Measurements from ENCODE around the gene STOML1. TPM values are rescaled to one million over a fixed set of nuclear protein-coding genes. Genes with fewer than 3 reads are reported as not detected.
"Not testable (repeated sequence)": the region's sequence is repeated elsewhere in the genome, so short reads cannot be mapped to it uniquely, and the experiment has no call there.

The STOML1 gene
- total and polyA plus RNA-seq, 8 donors: 5.2 to 13.2 (median 9.2) TPM

DNA sequence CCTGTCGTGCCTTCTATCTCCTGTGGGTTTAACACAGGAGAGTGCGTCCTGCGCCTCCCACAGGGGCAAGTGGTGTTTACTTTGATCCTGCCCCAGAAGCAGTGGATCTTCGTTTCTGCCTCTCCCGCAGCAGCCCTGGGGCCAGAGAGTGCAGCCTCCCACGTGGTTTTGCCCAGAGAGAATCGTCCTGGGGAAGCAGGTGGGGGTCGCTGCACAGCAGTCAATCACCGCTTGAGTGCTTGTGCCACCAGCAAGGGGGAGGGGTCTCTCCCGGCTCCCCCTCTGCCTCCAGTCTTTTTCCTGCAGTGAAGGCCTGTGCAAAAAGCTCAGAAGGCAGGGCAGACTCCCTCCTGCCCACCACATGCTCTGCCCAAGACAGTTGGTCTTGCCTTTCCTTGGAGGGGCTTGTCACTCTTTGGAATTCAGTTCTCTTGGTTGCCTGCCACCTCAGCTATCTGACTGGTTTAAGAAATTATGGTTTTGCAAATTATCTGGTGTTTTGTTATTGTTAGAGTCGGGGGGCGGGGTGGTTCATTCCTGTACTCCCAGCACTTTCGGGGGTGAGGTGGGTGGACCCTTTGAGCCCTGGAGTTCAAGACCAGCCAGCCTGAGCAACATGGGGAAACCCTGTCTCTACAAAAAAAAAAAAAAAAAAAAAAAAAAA, 26.9 kb downstream of the STOML1 start:
- Histone ChIP-seq H3K27me3 (no peaks in the 10 kb centered on the region), H3K4me3 (no peak overlapping the region), H3K9me3 (no peaks in the 10 kb centered on the region), H3K27ac (no peak overlapping the region), H3K36me3 (no peaks in the 10 kb centered on the region), H3K4me1 (no peaks in the 10 kb centered on the region)
- DNase-seq (no peak), FAIRE-seq (no peak), ATAC-seq (peak in 3 of 4 donors; percentile 14 to 22 (median 21))
- WGBS, 2 donors: 25 to 27% methylated on average over 13 of the region's 13 CpGs
- intact Hi-C loops (cut with DNase I): no loop called here
- peak in 1 of 4 donors; percentile 24 for TF ChIP-seq CTCF (IDR thresholded peaks at IDR 0.05)

DNA sequence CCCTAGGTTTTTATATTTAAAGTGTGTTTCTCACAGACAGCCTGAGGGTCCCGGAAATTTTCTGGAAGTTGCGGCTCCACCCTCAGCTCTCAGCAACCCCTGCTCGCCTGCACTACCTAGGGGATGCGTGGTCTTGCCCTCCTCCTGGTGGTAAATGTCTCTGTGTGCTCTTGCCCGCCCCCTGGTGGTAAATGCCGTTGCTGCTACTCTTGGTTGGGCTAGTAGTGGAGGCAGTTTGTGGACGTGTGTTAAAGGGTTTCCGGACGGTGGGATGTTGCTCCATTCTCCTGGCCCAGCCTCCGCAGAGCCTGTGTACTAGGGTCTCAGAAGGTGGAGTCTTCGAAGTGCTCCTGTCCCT, 27.4 kb downstream of the STOML1 start:
- Histone ChIP-seq H3K36me3 (no peaks in the 10 kb centered on the region), H3K9me3 (no peaks in the 10 kb centered on the region), H3K4me1 (no peaks in the 10 kb centered on the region), H3K4me3 (no peak overlapping the region), H3K27ac (no peak overlapping the region), H3K27me3 (no peaks in the 10 kb centered on the region)
- ATAC-seq (peak; percentile 93 to 98 (median 96)), FAIRE-seq (no peak), DNase-seq (peak; percentile 61 to 94 (median 80))
- TF ChIP-seq CTCF (IDR thresholded peaks at IDR 0.05): peak; percentile 82 to 92 (median 88)
- intact Hi-C loops (cut with DNase I): no loop called here
- 3 to 6% methylated on average over 11 of the region's 11 CpGs for WGBS, 2 donors

DNA sequence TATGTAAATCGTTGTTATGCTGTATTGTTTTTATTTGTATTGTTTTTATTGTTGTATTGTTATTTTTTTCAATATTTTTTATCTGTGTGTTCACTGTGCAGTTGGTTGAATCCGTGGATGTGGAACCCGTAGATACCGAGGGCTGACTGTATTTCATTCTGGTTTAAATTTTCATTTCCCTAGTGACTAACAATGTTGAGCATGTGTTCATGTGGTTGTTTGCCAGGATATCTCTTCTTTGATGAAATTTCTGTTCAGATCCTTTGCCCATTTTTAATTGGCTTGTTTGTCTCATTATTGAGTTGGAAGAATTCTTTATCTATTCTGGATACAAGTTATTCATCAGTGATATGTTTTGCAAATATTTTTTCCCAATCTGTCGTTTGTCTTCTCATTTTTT, 29.7 kb downstream of the STOML1 start:
- ATAC-seq (no peak), DNase-seq (no peak), FAIRE-seq (no peak)
- no peak for TF ChIP-seq CTCF (IDR thresholded peaks at IDR 0.05)
- no peaks in the 10 kb centered on the region for H3K4me1 ChIP-seq
- H3K27ac ChIP-seq: no peak overlapping the region
- no peaks in the 10 kb centered on the region for H3K9me3 ChIP-seq
- no peaks in the 10 kb centered on the region for H3K27me3 ChIP-seq
- intact Hi-C loops (cut with DNase I): no loop called here
- 66 to 68% methylated on average over 5 of the region's 5 CpGs for WGBS, 2 donors
- H3K4me3 ChIP-seq: no peak overlapping the region
- H3K36me3 ChIP-seq: no peaks in the 10 kb centered on the region

- H3K4me3 ChIP-seq; H3K27ac ChIP-seq; H3K36me3 ChIP-seq; H3K9me3 ChIP-seq; ATAC-seq; H3K27me3 ChIP-seq; FAIRE-seq; intact Hi-C loops (cut with DNase I); DNase-seq; H3K4me1 ChIP-seq: not testable (repeated sequence)
- WGBS, 2 donors: 83 to 94% methylated on average over 7 of the region's 7 CpGs
These were observed 31.5 kb downstream of the STOML1 start for GRCh38 chr15:73960472-73961070.

- Histone ChIP-seq H3K9me3 (no peaks in the 10 kb centered on the region), H3K27ac (no peak overlapping the region), H3K36me3 (no peaks in the 10 kb centered on the region), H3K27me3 (no peaks in the 10 kb centered on the region), H3K4me3 (no peak overlapping the region), H3K4me1 (no peaks in the 10 kb centered on the region)
- intact Hi-C loops (cut with DNase I): no loop called here
- FAIRE-seq (no peak), ATAC-seq (no peak), DNase-seq (no peak)
- no peak for TF ChIP-seq CTCF (IDR thresholded peaks at IDR 0.05)
- 76 to 89% methylated on average over 6 of the region's 6 CpGs for WGBS, 2 donors
These were observed 32.3 kb downstream of the STOML1 start for GRCh38 chr15:73959801-73960200.

All from pancreas (tissue), 10 donors.